Osteoblast (primary cell): Measurements from ENCODE around the gene MEGF11. TPM values are rescaled to one million over a fixed set of nuclear protein-coding genes. Genes with fewer than 3 reads are reported as not detected.

Experiments used
- DNase-seq: peaks from one replicate; pipeline ENCODE4 v3.0.0; 2011; ENCODE audit warnings: low spot score, mixed read lengths; ENCODE audit not compliant: insufficient read length; ENCODE audit errors: missing footprints
- H2AFZ ChIP-seq: 2 replicates; pipeline ENCODE4 v1.6.0; 2011; ENCODE audit warnings: mild to moderate bottlenecking, low read length
- H3K27ac ChIP-seq: 2 replicates; pipeline ENCODE4 v1.5.1; 2011; ENCODE audit warnings: mild to moderate bottlenecking, low read depth, low read length, moderate library complexity
- H3K27me3 ChIP-seq: 2 replicates; pipeline ENCODE4 v1.6.0; 2012; ENCODE audit warnings: mild to moderate bottlenecking, control low read depth, inconsistent platforms, low read length, moderate library complexity; ENCODE audit not compliant: insufficient read depth
- H3K36me3 ChIP-seq: 2 replicates; pipeline ENCODE4 v1.5.1; 2011; ENCODE audit warnings: mild to moderate bottlenecking, low read length, control low read depth, moderate library complexity; ENCODE audit not compliant: insufficient read depth
- H3K4me1 ChIP-seq: 2 replicates; pipeline ENCODE4 v1.5.1; 2011; ENCODE audit warnings: mild to moderate bottlenecking, low read length, control low read depth, moderate library complexity; ENCODE audit not compliant: insufficient read depth
- H3K4me2 ChIP-seq: 2 replicates; pipeline ENCODE4 v1.6.0; 2011; ENCODE audit warnings: mild to moderate bottlenecking, low read length; ENCODE audit not compliant: insufficient read depth
- H3K4me3 ChIP-seq: fragments of 200-600 bp; sonication (generic); 3 replicates; pipeline ENCODE4 v1.5.1; 2012; ENCODE audit warnings: mild to moderate bottlenecking, low read length, inconsistent platforms; ENCODE audit not compliant: insufficient read depth
- H3K79me2 ChIP-seq: 2 replicates; pipeline ENCODE4 v1.6.0; 2012; ENCODE audit warnings: mild to moderate bottlenecking, low read length, control low read depth, inconsistent platforms; ENCODE audit not compliant: insufficient read depth
- H3K9me3 ChIP-seq: 2 replicates; pipeline ENCODE4 v1.5.1; 2011; ENCODE audit warnings: low read depth, low read length, control low read depth
- H4K20me1 ChIP-seq: 2 replicates; pipeline ENCODE4 v1.6.0; 2012; ENCODE audit warnings: mild to moderate bottlenecking, low read length, control low read depth; ENCODE audit not compliant: insufficient read depth
- total RNA-seq: library from RNA; depleted of rRNA; stranded (reverse); fragments of >200 nt; gene quantifications from 2 replicates; pipeline ENCODE4 v1.2.3, GENCODE V29; 2012
- TF ChIP-seq, protein P1 (sequence below): IDR thresholded peaks from 2 replicates; pipeline ENCODE4 v1.5.1; 2011; ENCODE audit warnings: mild to moderate bottlenecking, low read depth, low read length, moderate library complexity; ENCODE audit errors: extremely low read depth

MEGF11 gene
- total RNA-seq, 1 donor, result not detected

DNA sequence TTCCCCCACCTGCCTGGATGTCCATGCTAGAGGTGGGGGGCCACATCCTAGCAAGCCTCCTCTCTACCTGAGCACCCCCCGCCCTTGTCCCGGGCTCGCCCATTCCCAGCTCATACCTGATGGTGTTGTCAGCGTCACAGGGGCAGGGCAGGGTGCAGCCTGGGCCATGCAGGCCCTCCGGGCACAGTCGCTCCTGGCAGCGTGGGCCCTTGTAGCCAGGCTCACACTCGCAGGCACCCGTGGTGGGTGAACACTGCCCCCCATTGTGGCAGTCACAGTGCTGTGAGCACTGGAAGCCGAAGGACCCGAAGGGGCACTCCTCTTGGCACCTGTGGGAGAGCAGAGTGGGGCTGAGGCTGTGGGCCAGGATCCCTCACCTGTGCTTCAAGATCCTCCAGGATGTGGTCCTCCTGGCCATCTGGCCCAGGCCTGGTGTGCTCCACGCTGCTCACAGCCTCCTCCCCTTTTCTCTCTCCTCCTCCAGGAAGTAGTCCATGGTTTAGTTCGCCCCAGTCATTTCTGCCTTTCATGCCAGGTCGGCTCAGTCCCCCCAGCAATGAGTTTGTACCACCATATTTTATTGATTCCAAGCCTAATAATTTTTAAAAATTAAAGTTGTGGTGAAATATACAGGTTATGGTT, 288.6 kb downstream of the MEGF11 start:
- no peak overlapping the region for H3K4me3 ChIP-seq
- no peak overlapping the region for H3K4me2 ChIP-seq
- H2AFZ ChIP-seq, result no peak overlapping the region
- DNase-seq, result no peak
- H3K4me1 ChIP-seq, result no peaks in the 10 kb centered on the region
- no peaks in the 10 kb centered on the region for H3K36me3 ChIP-seq
- TF ChIP-seq, protein P1, sequence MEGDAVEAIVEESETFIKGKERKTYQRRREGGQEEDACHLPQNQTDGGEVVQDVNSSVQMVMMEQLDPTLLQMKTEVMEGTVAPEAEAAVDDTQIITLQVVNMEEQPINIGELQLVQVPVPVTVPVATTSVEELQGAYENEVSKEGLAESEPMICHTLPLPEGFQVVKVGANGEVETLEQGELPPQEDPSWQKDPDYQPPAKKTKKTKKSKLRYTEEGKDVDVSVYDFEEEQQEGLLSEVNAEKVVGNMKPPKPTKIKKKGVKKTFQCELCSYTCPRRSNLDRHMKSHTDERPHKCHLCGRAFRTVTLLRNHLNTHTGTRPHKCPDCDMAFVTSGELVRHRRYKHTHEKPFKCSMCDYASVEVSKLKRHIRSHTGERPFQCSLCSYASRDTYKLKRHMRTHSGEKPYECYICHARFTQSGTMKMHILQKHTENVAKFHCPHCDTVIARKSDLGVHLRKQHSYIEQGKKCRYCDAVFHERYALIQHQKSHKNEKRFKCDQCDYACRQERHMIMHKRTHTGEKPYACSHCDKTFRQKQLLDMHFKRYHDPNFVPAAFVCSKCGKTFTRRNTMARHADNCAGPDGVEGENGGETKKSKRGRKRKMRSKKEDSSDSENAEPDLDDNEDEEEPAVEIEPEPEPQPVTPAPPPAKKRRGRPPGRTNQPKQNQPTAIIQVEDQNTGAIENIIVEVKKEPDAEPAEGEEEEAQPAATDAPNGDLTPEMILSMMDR, result no peak
- H3K9me3 ChIP-seq, result no peaks in the 10 kb centered on the region
- no peaks in the 10 kb centered on the region for H4K20me1 ChIP-seq
- peaks cover 44% of the 10 kb centered on the region for H3K27me3 ChIP-seq
- H3K27ac ChIP-seq, result no peak overlapping the region
- H3K79me2 ChIP-seq, result no peaks in the 10 kb centered on the region

DNA sequence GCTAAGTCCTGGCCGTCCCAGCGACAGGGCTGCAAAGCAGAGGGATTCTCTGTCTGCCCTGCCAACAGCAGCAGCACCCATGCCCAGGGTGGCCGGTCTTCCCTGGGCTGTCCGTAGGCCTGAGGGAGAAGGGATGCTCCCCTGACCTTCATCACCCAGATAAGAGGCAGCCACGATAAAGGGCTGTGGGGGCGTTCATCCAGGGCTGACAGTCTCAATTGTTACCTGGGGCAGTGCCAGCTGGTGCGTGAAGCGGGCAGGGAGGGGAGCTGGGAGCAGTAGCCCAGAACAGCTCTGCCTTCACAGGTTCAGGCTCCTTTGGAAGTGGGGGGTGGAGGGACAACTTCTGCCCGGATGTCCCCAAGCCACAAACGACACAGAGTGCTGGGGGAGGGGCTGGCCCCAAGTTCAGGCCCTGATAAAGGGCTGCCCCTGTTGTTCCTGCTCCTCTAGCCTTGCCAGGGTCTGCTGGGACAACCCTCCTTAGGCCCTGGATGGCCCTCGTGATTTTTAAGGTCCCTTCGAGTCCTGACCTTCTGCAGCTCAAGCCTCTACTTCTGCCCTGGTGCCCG, 289.6 kb downstream of the MEGF11 start:
- DNase-seq, result no peak
- Histone ChIP-seq H4K20me1 (no peaks in the 10 kb centered on the region), H3K9me3 (no peaks in the 10 kb centered on the region), H3K27me3 (peaks cover 37% of the 10 kb centered on the region), H3K4me1 (no peaks in the 10 kb centered on the region), H3K36me3 (no peaks in the 10 kb centered on the region), H3K4me2 (no peak overlapping the region), H2AFZ (no peak overlapping the region), H3K4me3 (no peak overlapping the region), H3K27ac (no peak overlapping the region), H3K79me2 (no peaks in the 10 kb centered on the region)
- TF ChIP-seq, protein P1, result no peak

DNA sequence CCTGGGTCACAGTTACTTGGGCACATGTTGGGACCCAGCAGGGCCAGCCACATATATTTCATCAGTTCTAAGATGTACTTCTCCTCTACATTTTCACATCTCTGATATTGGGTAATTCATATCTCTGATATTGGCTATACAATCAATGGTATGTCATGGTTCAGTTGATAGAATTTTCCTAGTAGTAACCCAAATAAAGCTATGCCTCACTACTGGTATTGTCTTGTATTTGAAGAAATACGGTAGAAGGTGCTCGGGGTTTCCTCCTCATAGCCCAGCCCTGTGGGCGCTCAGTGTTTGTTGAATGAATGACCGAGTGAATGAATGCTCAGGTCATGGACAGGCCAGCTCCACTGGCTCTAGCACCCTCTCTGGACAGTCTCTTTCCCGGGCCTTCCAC, 290.2 kb downstream of the MEGF11 start:
- Histone ChIP-seq H4K20me1 (no peaks in the 10 kb centered on the region), H3K79me2 (no peaks in the 10 kb centered on the region), H3K27me3 (peaks cover 32% of the 10 kb centered on the region), H3K4me2 (no peak overlapping the region), H3K4me3 (no peak overlapping the region), H2AFZ (no peak overlapping the region), H3K4me1 (no peaks in the 10 kb centered on the region), H3K9me3 (no peaks in the 10 kb centered on the region), H3K36me3 (no peaks in the 10 kb centered on the region), H3K27ac (no peak overlapping the region)
- no peak for DNase-seq
- TF ChIP-seq, protein P1, result no peak

DNA sequence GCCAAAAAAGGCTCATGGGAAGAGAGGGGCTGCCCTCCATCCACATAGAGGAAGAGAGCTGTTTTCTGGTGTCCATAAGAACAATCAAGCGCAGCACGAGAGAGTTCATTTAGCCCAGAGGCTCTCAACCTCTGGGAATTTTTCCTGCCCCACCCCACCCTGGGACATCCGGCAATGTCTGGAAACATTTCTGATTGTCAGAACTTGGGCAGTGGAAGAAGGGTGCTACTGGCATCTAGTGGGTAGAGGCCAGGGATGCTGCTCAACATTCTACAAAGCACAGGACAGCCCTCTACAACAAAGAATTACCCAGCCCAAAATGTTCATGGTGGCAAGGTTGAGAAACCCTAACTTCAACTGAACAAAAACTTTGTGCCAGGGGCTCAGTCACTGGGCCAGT, 291.4 kb downstream of the MEGF11 start:
- Histone ChIP-seq H3K4me2 (no peak overlapping the region), H3K4me1 (no peaks in the 10 kb centered on the region), H3K36me3 (no peaks in the 10 kb centered on the region), H3K27me3 (peaks cover 31% of the 10 kb centered on the region), H3K4me3 (no peak overlapping the region), H3K79me2 (no peaks in the 10 kb centered on the region), H4K20me1 (no peaks in the 10 kb centered on the region), H3K27ac (no peak overlapping the region), H2AFZ (no peak overlapping the region), H3K9me3 (no peaks in the 10 kb centered on the region)
- DNase-seq, result no peak
- TF ChIP-seq, protein P1, result peak; percentile 23
